Measurements from ENCODE around the gene FXR2.

- TF ChIP-seq ATF2 (CRISPR knock-in tag; IDR thresholded peaks at IDR 0.05; ENCODE audit: borderline replicate concordance, low read depth) (no peak), SP1 (CRISPR knock-in tag; conservative IDR thresholded peaks at IDR 0.05) (no peak), CTCF (IDR thresholded peaks at IDR 0.05) (no peak), ZNF263 (CRISPR knock-in tag; IDR thresholded peaks at IDR 0.05; ENCODE audit: low read depth) (no peak), TEAD4 (CRISPR knock-in tag; IDR thresholded peaks at IDR 0.05) (no peak), ZNF425 (CRISPR knock-in tag; conservative IDR thresholded peaks at IDR 0.05) (no peak), IRF1 (CRISPR knock-in tag; IDR thresholded peaks at IDR 0.05) (no peak), PRDM15 (CRISPR knock-in tag; IDR thresholded peaks at IDR 0.05) (no peak), TEAD1 (CRISPR knock-in tag; IDR thresholded peaks at IDR 0.05) (no peak)
Measured at GRCh38 chr17:7588553-7589203, 26.0 kb downstream of the FXR2 start.
